Uterus (tissue), 4 donors: ENCODE data around the gene WWP2. TPM values are rescaled to one million over a fixed set of nuclear protein-coding genes. Genes with fewer than 3 reads are reported as not detected.
"Not testable (repeated sequence)": the region's sequence is repeated elsewhere in the genome, so short reads cannot be mapped to it uniquely, and the experiment has no call there.

Experiments used
- DNase-seq, 2 donors: peaks; one replicate each; pipeline ENCODE4 v3.0.0-alpha.2; 2019 to 2020
- H3K27ac ChIP-seq, 2 donors: fragments of 200-600 bp; sonication (generic); 1 replicate in 1 of 2; 2 replicates in 1 of 2; pipeline ENCODE4 v1.5.1; 2016 to 2018
- H3K27me3 ChIP-seq, 2 donors: fragments of 200-600 bp; sonication (generic); one replicate each; pipeline ENCODE4 v1.5.1; 2018 to 2019; ENCODE audit warnings: control low read depth in 1 of 2
- H3K36me3 ChIP-seq, 2 donors: fragments of 200-600 bp; sonication (generic); one replicate each; pipeline ENCODE4 v1.5.1; 2019; ENCODE audit warnings: control low read depth in 1 of 2
- H3K4me1 ChIP-seq, 2 donors: fragments of 200-600 bp; sonication (generic); one replicate each; pipeline ENCODE4 v1.5.1; 2018 to 2019; ENCODE audit warnings: control low read depth in 1 of 2
- H3K4me3 ChIP-seq, 2 donors: fragments of 200-600 bp; sonication (generic); 1 replicate in 1 of 2; 2 replicates in 1 of 2; pipeline ENCODE4 v1.5.1; 2018 to 2019; ENCODE audit warnings: mild to moderate bottlenecking in 1 of 2
- H3K9me3 ChIP-seq, 2 donors: fragments of 200-600 bp; sonication (generic); one replicate each; pipeline ENCODE4 v1.5.1; 2019; ENCODE audit warnings: control low read depth in 1 of 2
- POLR2A ChIP-seq, 2 donors: fragments of 450-650 bp; IDR thresholded peaks; one replicate each; pipeline ENCODE4 v1.6.1; 2016; ENCODE audit warnings: antibody characterized with exemption in 2 of 2, mild to moderate bottlenecking in 1 of 2, moderate library complexity in 1 of 2
- intact Hi-C: fragments of 100-400 bp; cut with DNase I; formaldehyde crosslinking; loops from one replicate; pipeline ENCODE4 v1.15.1; 2023; ENCODE audit warnings: low total_unique reads
- total RNA-seq, 4 donors: library from RNA; depleted of rRNA in 3 of 4; stranded (reverse); fragments of >200 nt in 3 of 4; gene quantifications; one replicate each; pipeline versions ENCODE4 v1.1.0 to v1.2.4, GENCODE V29; 2014 to 2023
- TF ChIP-seq, protein P1 (sequence below), 4 experiments: fragments of 200-600 bp in 2 of 4; fragments of 450-650 bp in 2 of 4; sonication (generic) in 2 of 4; IDR thresholded peaks; one replicate each; pipeline ENCODE4 v1.5.1; 2016 to 2019; ENCODE audit warnings: antibody characterized with exemption in 4 of 4, mild to moderate bottlenecking in 2 of 4, moderate library complexity in 1 of 4
- donor health status: DM: yes; HTN: yes; CAD: no.

The WWP2 gene
- total RNA-seq, 4 donors from 2014 or later = 12.8 to 57.9 (median 32.4) TPM

DNA sequence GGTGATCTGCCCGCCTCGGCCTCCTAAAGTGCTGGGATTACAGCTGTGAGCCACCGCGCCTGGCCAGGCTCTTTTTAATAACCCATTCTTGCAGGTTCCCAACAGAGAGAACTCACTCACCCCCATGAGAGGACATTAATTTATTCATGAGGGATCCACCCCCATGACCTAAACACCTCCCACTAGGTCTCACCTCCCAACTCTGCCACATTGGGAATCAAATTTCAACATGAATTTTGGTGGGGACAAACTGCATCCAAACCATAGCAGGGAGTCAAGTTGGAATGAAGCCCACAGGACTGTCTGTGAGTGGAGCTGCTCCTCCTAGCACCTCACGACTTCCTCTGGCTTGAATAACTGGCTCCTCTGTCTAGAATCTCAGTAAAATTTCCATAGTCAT lies 85.5 kb downstream of the WWP2 start:
- Histone ChIP-seq H3K4me1 (no peaks in the 10 kb centered on the region), H3K27ac (peak overlapping the region; percentile 71 to 83), H3K4me3 (no peak overlapping the region), H3K36me3 (no peaks in the 10 kb centered on the region), H3K9me3 (no peaks in the 10 kb centered on the region), H3K27me3 (no peaks in the 10 kb centered on the region)
- DNase-seq = no peak
- TF ChIP-seq POLR2A (IDR thresholded peaks at IDR 0.05) = no peak
- TF ChIP-seq, protein P1, sequence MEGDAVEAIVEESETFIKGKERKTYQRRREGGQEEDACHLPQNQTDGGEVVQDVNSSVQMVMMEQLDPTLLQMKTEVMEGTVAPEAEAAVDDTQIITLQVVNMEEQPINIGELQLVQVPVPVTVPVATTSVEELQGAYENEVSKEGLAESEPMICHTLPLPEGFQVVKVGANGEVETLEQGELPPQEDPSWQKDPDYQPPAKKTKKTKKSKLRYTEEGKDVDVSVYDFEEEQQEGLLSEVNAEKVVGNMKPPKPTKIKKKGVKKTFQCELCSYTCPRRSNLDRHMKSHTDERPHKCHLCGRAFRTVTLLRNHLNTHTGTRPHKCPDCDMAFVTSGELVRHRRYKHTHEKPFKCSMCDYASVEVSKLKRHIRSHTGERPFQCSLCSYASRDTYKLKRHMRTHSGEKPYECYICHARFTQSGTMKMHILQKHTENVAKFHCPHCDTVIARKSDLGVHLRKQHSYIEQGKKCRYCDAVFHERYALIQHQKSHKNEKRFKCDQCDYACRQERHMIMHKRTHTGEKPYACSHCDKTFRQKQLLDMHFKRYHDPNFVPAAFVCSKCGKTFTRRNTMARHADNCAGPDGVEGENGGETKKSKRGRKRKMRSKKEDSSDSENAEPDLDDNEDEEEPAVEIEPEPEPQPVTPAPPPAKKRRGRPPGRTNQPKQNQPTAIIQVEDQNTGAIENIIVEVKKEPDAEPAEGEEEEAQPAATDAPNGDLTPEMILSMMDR (IDR thresholded peaks at IDR 0.05) = no peak
- intact Hi-C loops = no loop called here

DNA sequence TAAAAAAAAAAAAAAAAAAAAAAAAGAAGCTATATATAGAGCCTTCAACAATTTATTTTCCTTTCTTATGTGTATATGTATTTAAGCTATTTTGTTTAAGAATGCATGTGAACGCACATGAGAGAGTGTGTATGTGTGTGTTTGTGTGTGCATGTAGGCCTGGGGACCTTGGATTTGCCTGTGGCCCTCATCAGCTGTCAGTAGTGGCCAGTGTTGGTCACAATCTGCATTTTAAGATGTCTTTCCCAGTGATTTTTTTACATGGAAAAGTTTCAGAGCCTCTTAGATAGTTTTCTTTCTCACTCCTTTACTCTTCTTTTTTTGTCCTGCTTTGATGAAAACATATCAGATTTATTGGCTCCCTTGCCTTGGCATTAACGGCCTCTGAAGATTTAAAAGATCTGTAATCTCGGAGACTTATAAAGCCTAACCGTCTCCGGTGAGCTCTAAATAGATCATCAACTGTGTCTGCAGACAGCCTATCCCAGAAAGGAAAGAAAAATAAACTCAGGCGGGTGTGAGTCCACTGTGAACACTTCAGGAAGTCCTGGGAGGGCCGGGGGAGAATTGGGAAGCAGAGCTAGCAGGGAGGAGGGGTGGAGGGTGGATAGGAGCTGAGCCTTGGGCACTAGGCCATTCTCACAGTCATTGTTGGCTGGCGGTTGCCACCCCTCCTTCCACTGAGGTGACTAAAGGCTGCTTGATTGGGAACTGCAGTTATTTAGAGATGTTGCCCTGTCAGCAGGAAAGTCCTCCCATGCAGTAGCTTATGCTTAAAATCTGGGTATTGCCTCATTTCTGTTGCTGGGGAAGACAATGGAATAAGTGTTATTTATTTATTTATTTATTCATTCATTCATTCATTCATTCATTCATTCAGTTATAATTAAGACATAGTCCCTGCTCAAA lies 86.8 kb downstream of the WWP2 start:
- TF ChIP-seq POLR2A (IDR thresholded peaks at IDR 0.05) = no peak
- TF ChIP-seq, protein P1 (IDR thresholded peaks at IDR 0.05) = no peak
- intact Hi-C loops = no loop called here
- no peaks in the 10 kb centered on the region for H3K4me1 ChIP-seq
- H3K27ac ChIP-seq = peak overlapping the region; percentile 71 to 83
- no peak overlapping the region for H3K4me3 ChIP-seq
- H3K27me3 ChIP-seq = no peaks in the 10 kb centered on the region
- DNase-seq = peak; percentile 82 to 87
- no peaks in the 10 kb centered on the region for H3K36me3 ChIP-seq
- no peaks in the 10 kb centered on the region for H3K9me3 ChIP-seq

DNA sequence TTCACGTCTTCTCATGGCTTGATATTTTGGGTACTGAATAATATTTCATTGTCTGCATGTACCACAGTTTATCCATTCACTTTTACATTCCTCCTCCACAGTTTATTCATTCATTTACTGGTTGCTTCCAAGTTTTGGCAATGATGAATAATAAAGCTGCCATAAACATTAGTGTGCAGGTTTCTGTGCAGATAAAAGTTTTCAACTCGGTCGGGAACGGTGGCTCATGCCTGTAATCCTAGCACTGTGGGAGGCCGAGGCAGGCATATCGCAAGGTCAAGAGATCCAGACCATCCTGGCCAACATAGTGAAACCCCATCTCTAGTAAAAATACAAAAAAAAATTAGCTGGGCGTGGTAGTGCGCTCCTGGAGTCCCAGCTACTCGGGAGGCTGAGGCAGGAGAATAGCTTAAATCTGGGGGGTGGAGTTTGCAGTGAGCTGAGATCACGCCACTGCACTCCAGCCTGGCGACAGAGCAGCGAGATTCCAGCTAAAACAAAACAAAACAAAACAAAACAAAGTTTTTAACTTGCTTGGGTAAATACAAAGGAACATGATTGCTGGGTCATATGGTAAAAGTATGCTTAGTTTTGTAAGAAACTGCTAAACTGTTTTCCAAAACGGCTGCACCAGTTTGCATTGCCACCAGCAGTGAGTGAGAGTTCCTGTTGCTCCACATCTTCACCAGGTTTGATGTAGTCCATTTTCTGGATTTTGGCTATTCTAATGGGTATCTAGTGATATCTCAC lies 89.5 kb downstream of the WWP2 start:
- Histone ChIP-seq H3K4me3 (no peak overlapping the region), H3K4me1 (no peaks in the 10 kb centered on the region), H3K36me3 (no peaks in the 10 kb centered on the region), H3K27ac (peak overlapping the region in 1 of 2 donors; percentile 45), H3K9me3 (no peaks in the 10 kb centered on the region), H3K27me3 (no peaks in the 10 kb centered on the region)
- no peak for DNase-seq
- intact Hi-C loops = no loop called here
- TF ChIP-seq, protein P1 (IDR thresholded peaks at IDR 0.05) = no peak
- TF ChIP-seq POLR2A (IDR thresholded peaks at IDR 0.05) = no peak

DNA sequence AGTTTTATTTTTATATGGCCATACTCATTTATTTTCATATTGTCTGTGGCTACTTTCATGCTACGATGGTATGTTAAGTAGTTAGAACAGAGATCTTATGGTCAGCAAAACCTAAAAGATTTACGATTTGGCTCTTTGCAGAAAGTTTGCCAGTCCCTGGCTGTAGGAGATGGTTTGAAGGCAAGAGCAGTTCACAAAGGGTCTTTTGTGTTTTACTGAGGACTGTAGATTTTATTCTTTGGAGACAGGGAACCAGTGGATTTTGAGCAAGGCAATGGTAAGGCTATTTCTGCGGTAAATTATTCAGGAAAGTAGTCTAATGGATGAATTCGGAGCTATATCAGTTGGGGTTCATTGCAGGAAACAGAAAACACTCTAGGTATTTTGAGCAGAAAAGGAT lies 90.7 kb downstream of the WWP2 start:
- intact Hi-C loops = no loop called here
- Histone ChIP-seq H3K27me3 (no peaks in the 10 kb centered on the region), H3K4me1 (no peaks in the 10 kb centered on the region), H3K27ac (no peak overlapping the region), H3K4me3 (no peak overlapping the region), H3K36me3 (no peaks in the 10 kb centered on the region), H3K9me3 (no peaks in the 10 kb centered on the region)
- no peak for DNase-seq
- TF ChIP-seq, protein P1 (IDR thresholded peaks at IDR 0.05) = no peak
- TF ChIP-seq POLR2A (IDR thresholded peaks at IDR 0.05) = no peak

DNA sequence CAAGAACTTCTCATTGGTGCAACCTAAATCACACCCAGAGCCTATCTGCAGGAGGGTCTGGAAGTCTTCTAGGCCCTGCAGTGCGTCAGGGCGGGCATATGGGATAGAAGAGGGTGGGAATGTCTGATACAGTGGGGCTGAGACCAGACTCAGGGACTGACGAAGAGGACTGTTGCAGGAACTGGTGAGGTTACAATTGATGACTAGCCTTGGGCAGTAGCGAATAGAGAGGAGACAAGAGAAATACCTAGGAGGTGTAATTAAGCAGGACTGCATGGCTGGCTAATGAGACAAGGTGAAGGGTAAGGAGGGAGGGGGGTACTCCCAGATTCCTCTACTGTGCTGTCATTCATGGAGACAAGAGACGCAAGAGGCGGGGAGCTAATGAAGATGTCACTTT lies 91.3 kb downstream of the WWP2 start:
- Histone ChIP-seq H3K27me3 (no peaks in the 10 kb centered on the region), H3K36me3 (no peaks in the 10 kb centered on the region), H3K27ac (no peak overlapping the region), H3K4me3 (no peak overlapping the region), H3K9me3 (no peaks in the 10 kb centered on the region), H3K4me1 (no peaks in the 10 kb centered on the region)
- TF ChIP-seq, protein P1 (IDR thresholded peaks at IDR 0.05) = no peak
- no peak for TF ChIP-seq POLR2A (IDR thresholded peaks at IDR 0.05)
- intact Hi-C loops = no loop called here
- no peak for DNase-seq

DNA sequence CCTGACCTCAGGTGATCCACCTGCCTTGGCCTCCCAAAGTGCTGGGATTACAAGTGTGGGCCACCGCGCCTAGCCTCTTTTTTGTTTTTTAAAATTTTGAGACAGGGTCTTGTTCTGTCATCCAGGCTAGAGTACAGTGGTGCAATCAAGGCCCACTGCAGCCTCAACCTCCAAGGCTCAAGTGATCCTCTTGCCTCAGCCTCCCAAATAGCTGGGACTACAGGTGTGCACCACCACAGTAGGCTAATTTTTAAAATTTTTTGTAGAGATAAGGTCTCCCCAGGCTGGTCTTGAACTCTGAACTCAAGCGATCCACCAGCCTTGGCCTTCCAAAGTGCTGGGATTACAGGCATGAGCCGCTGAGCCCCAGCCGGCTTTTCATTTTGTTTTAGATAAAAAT lies 92.6 kb downstream of the WWP2 start:
- intact Hi-C loops, H3K9me3 ChIP-seq, H3K27ac ChIP-seq, H3K4me1 ChIP-seq, DNase-seq, H3K4me3 ChIP-seq, H3K36me3 ChIP-seq, H3K27me3 ChIP-seq: not testable (repeated sequence)
